PC-9 (cell line): ENCODE measurements around the gene S100A7.

Experiments
- CTCF ChIP-seq: fragments of 200-600 bp; sonication (generic); conservative IDR thresholded peaks from 2 replicates; pipeline ENCODE4 v1.6.1; 2017; ENCODE audit warnings: mixed run types, antibody characterized with exemption, mild to moderate bottlenecking, moderate library complexity
- EZH2 ChIP-seq: fragments of 200-600 bp; sonication (generic); IDR thresholded peaks from 2 replicates; pipeline ENCODE4 v1.8.0; 2017; ENCODE audit warnings: antibody characterized with exemption, low read depth

- TF ChIP-seq EZH2 (no peak), CTCF (no peak)
Observed at GRCh38 chr1:153509036-153509435, 48.6 kb upstream of the S100A7 start.
